Body of pancreas (tissue), 4 donors: ENCODE measurements around the gene PAX2. TPM values are rescaled to one million over a fixed set of nuclear protein-coding genes. Genes with fewer than 3 reads are reported as not detected.
A peak's percentile ranks its signal among the peaks of the same experiment; 100 is the strongest.
"Not testable (repeated sequence)": the region's sequence is repeated elsewhere in the genome, so short reads cannot be mapped to it uniquely, and the experiment has no call there.

ENCODE experiments used
- ATAC-seq: fragments of 150-250 bp; one replicate; pipeline ENCODE4 v1.9.1; 2016
- DNase-seq, 4 donors: peaks; one replicate each; pipeline ENCODE4 v3.0.0-alpha.2; 2019
- H3K27ac ChIP-seq, 4 donors: fragments of 200-600 bp; sonication (generic); 1 replicate in 3 of 4; 2 replicates in 1 of 4; pipeline versions ENCODE4 v1.5.1 to v1.6.1; 2016 to 2019; ENCODE audit warnings: mild to moderate bottlenecking in 1 of 4, mixed read lengths in 1 of 4, moderate library complexity in 1 of 4
- H3K27me3 ChIP-seq, 2 donors: fragments of 200-600 bp; sonication (generic); one replicate each; pipeline ENCODE4 v1.6.0; 2016; ENCODE audit warnings: mild to moderate bottlenecking in 1 of 2
- H3K36me3 ChIP-seq, 2 donors: fragments of 200-600 bp; sonication (generic); replicated peaks in 1 of 2; 2 replicates each; pipeline ENCODE4 v1.5.1; 2016; ENCODE audit warnings: low read depth in 2 of 2; ENCODE audit not compliant: insufficient read depth in 1 of 2
- H3K4me1 ChIP-seq: fragments of 200-600 bp; sonication (generic); one replicate; pipeline ENCODE4 v1.6.0; 2016
- H3K4me3 ChIP-seq, 2 donors: fragments of 200-600 bp; sonication (generic); 1 replicate in 1 of 2; 2 replicates in 1 of 2; pipeline ENCODE4 v1.5.1; 2016 to 2019
- H3K9me3 ChIP-seq, 3 donors: fragments of 200-600 bp; sonication (generic); 1 replicate in 2 of 3; 2 replicates in 1 of 3; pipeline ENCODE4 v1.5.1; 2016
- CTCF ChIP-seq, 7 experiments: fragments of 450-650 bp in 4 of 7; fragments of 200-600 bp in 3 of 7; sonication (generic) in 3 of 7; IDR thresholded peaks; one replicate each; pipeline ENCODE4 v1.5.1; 2016 to 2019; ENCODE audit warnings: antibody characterized with exemption in 7 of 7
- POLR2A ChIP-seq, 3 donors: fragments of 450-650 bp; IDR thresholded peaks; one replicate each; pipeline ENCODE4 v1.6.1; 2016; ENCODE audit warnings: antibody characterized with exemption in 3 of 3, mild to moderate bottlenecking in 2 of 3
- WGBS, 2 donors: methylation state at CpG; one replicate each; pipeline ENCODE4 v1.1.5; 2017; 5-methylcytosine and 5-hydroxymethylcytosine counted together
- intact Hi-C: fragments of 100-400 bp; cut with DNase I; formaldehyde crosslinking; loops from one replicate; pipeline ENCODE4 v1.15.1; 2023
- total RNA-seq, 2 donors: library from RNA; depleted of rRNA; stranded (reverse); fragments of >200 nt; gene quantifications; one replicate each; pipeline ENCODE4 v1.1.0, GENCODE V29; 2016

PAX2 gene
- total RNA-seq, result under 1 TPM in 1 of 2 donors, not detected in 1; under 0.01 TPM

- WGBS, 2 donors, result 1 to 2% methylated on average over 44 to 71 of the region's 75 CpGs
- Histone ChIP-seq H3K36me3 (no peaks in the 10 kb centered on the region), H3K4me1 (peaks cover 53% of the 10 kb centered on the region), H3K4me3 (no peak within 1 kb of the TSS), H3K27me3 (peaks cover 4 to 85% of the 10 kb centered on the region in 2 donors), H3K27ac (no peak within 1 kb of the TSS), H3K9me3 (no peaks in the 10 kb centered on the region)
- TF ChIP-seq CTCF (IDR thresholded peaks at IDR 0.05) (no peak), POLR2A (IDR thresholded peaks at IDR 0.05) (no peak)
- DNase-seq (no peak), ATAC-seq (no peak)
- intact Hi-C loops, result loop anchor here (10.0 kb wide), 1 partner anchor 180 kb away; no protein-coding TSS in a partner anchor
These were observed at the start of gene PAX2 for GRCh38 chr10:100744987-100745881. Gene PAX2, plus strand, starts transcription at chr10:100745582. Its CDS starts 679 bp downstream, at chr10:100746261.

- TF ChIP-seq CTCF (IDR thresholded peaks at IDR 0.05) (no peak), POLR2A (IDR thresholded peaks at IDR 0.05) (no peak)
- Histone ChIP-seq H3K27ac (no peak overlapping the region), H3K27me3 (no peaks in the 10 kb centered on the region), H3K4me1 (no peaks in the 10 kb centered on the region), H3K36me3 (no peaks in the 10 kb centered on the region), H3K4me3 (no peak overlapping the region), H3K9me3 (no peaks in the 10 kb centered on the region)
- 58 to 61% methylated on average over 2 of the region's 2 CpGs for WGBS, 2 donors
- no peak for DNase-seq
- no peak for ATAC-seq
- intact Hi-C loops, result no loop called here
These were observed 48.9 kb upstream of the PAX2 start for GRCh38 chr10:100696477-100696901.

- intact Hi-C loops, result no loop called here
- Histone ChIP-seq H3K9me3 (no peaks in the 10 kb centered on the region), H3K36me3 (no peaks in the 10 kb centered on the region), H3K27me3 (no peaks in the 10 kb centered on the region), H3K4me3 (no peak overlapping the region), H3K27ac (no peak overlapping the region), H3K4me1 (no peaks in the 10 kb centered on the region)
- DNase-seq (peak; percentile 38 to 67 (median 46)), ATAC-seq (no peak)
- WGBS, 2 donors, result 53 to 61% methylated on average over 1 of the region's 1 CpG
- TF ChIP-seq POLR2A (IDR thresholded peaks at IDR 0.05) (no peak), CTCF (IDR thresholded peaks at IDR 0.05) (no peak)
These were observed 48.3 kb upstream of the PAX2 start for GRCh38 chr10:100697070-100697469.

- 59 to 65% methylated on average over 4 of the region's 4 CpGs for WGBS, 2 donors
- Histone ChIP-seq H3K27ac (no peak overlapping the region), H3K27me3 (no peaks in the 10 kb centered on the region), H3K4me1 (no peaks in the 10 kb centered on the region), H3K9me3 (no peaks in the 10 kb centered on the region), H3K4me3 (no peak overlapping the region), H3K36me3 (no peaks in the 10 kb centered on the region)
- intact Hi-C loops, result no loop called here
- DNase-seq (no peak), ATAC-seq (no peak)
- no peak for TF ChIP-seq CTCF (IDR thresholded peaks at IDR 0.05)
- TF ChIP-seq POLR2A (IDR thresholded peaks at IDR 0.05), result no peak
These were observed 47.8 kb upstream of the PAX2 start for GRCh38 chr10:100697631-100698030.

- WGBS, 2 donors, result 100% methylated on average over 1 of the region's 2 CpGs
These were observed 43.7 kb upstream of the PAX2 start for GRCh38 chr10:100701704-100702103.

More at GRCh38 chr10:100701704-100702103, 43.7 kb upstream of the PAX2 start:
- DNase-seq, H3K4me1 ChIP-seq, H3K27me3 ChIP-seq, intact Hi-C loops, H3K9me3 ChIP-seq, ATAC-seq, H3K4me3 ChIP-seq, H3K36me3 ChIP-seq, H3K27ac ChIP-seq: not testable (repeated sequence)
